ENCODE data around the gene EIF6.
"Not testable (repeated sequence)": the region's sequence is repeated elsewhere in the genome, so short reads cannot be mapped to it uniquely, and the experiment has no call there.

The EIF6 gene

GRCh38 chr20:35267092-35267491, 17.5 kb downstream of the EIF6 start:
- Histone ChIP-seq H3K9me3 (no peaks in the 10 kb centered on the region), H3K36me3 (peaks cover 30 to 66% (median 50%) of the 10 kb centered on the region in 3 donors), H3K4me3 (no peak overlapping the region), H3K27me3 (no peaks in the 10 kb centered on the region), H3K27ac (no peak overlapping the region), H3K4me1 (peaks cover 0 to 22% (median 10%) of the 10 kb centered on the region in 4 donors)
- TF ChIP-seq, protein P1, sequence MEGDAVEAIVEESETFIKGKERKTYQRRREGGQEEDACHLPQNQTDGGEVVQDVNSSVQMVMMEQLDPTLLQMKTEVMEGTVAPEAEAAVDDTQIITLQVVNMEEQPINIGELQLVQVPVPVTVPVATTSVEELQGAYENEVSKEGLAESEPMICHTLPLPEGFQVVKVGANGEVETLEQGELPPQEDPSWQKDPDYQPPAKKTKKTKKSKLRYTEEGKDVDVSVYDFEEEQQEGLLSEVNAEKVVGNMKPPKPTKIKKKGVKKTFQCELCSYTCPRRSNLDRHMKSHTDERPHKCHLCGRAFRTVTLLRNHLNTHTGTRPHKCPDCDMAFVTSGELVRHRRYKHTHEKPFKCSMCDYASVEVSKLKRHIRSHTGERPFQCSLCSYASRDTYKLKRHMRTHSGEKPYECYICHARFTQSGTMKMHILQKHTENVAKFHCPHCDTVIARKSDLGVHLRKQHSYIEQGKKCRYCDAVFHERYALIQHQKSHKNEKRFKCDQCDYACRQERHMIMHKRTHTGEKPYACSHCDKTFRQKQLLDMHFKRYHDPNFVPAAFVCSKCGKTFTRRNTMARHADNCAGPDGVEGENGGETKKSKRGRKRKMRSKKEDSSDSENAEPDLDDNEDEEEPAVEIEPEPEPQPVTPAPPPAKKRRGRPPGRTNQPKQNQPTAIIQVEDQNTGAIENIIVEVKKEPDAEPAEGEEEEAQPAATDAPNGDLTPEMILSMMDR (IDR thresholded peaks at IDR 0.05), result no peak
- no peak for DNase-seq
- intact Hi-C loops (cut with DNase I; ENCODE audit: low total_unique reads), result no loop called here

GRCh38 chr20:35264755-35265154, 19.8 kb downstream of the EIF6 start:
- no peak overlapping the region for H3K27ac ChIP-seq
- H3K9me3 ChIP-seq, result no peaks in the 10 kb centered on the region
- intact Hi-C loops (cut with DNase I; ENCODE audit: low total_unique reads), result no loop called here
- H3K27me3 ChIP-seq, result no peaks in the 10 kb centered on the region
- peaks cover 0 to 26% (median 10%) of the 10 kb centered on the region in 4 donors for H3K4me1 ChIP-seq
- no peak overlapping the region for H3K4me3 ChIP-seq
- DNase-seq, result no peak
- TF ChIP-seq, protein P1 (IDR thresholded peaks at IDR 0.05), result no peak
- peaks cover 14 to 49% (median 31%) of the 10 kb centered on the region in 3 donors for H3K36me3 ChIP-seq

DNA sequence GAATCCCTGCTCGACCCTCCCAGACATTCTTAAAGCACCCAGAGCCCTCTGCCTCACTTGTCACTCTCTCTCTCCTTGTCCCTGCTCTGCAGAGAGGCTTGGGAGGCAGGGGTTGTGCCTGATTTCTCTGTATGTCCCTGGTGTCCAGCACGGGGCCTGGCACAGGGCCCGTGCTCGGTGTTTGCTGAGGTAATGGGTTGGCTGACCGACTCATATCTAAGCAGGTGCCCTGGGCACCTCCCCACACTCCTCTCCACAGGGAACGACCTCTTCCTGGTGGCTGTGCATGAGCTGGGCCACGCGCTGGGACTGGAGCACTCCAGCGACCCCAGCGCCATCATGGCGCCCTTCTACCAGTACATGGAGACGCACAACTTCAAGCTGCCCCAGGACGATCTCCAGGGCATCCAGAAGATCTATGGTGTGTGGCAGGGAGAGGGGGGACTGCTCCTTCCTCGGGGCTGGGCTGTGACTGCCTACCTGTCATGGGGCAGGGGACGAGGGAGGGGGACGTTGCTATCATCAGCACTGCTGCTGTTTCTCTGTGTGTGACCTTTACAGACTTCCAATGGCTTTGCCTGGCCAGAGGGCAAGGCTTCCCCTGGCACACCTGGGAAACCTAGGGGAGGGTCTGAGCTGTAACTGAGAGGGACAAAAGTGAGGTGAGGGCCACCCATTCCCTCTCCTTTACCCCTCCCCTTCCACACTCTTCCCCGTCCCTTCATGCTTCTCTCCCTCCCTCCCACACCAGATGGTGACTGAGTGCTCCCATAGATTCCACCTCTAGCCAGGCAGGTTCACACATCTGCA, 20.8 kb downstream of the EIF6 start:
- intact Hi-C loops (cut with DNase I; ENCODE audit: low total_unique reads), result no loop called here
- H3K4me3 ChIP-seq, result no peak overlapping the region
- no peak for DNase-seq
- peaks cover 14 to 40% (median 29%) of the 10 kb centered on the region in 3 donors for H3K36me3 ChIP-seq
- H3K4me1 ChIP-seq, result peaks cover 0 to 19% (median 10%) of the 10 kb centered on the region in 4 donors
- no peak overlapping the region for H3K27ac ChIP-seq
- TF ChIP-seq, protein P1 (IDR thresholded peaks at IDR 0.05), result no peak
- no peaks in the 10 kb centered on the region for H3K27me3 ChIP-seq
- no peaks in the 10 kb centered on the region for H3K9me3 ChIP-seq

- DNase-seq; H3K27ac ChIP-seq; H3K4me3 ChIP-seq; H3K9me3 ChIP-seq; intact Hi-C loops (cut with DNase I; ENCODE audit: low total_unique reads); H3K27me3 ChIP-seq: not testable (repeated sequence)
- Histone ChIP-seq H3K36me3 (peaks cover 14 to 34% (median 24%) of the 10 kb centered on the region in 3 donors), H3K4me1 (peaks cover 0 to 19% (median 10%) of the 10 kb centered on the region in 4 donors)
These were observed 21.6 kb downstream of the EIF6 start for GRCh38 chr20:35262731-35263531.

- H3K36me3 ChIP-seq, result peaks cover 13 to 28% (median 18%) of the 10 kb centered on the region in 3 donors
- H3K4me1 ChIP-seq, result peaks cover 0 to 25% (median 12%) of the 10 kb centered on the region in 4 donors
- H3K27me3 ChIP-seq; H3K27ac ChIP-seq; DNase-seq; H3K9me3 ChIP-seq; H3K4me3 ChIP-seq; intact Hi-C loops (cut with DNase I; ENCODE audit: low total_unique reads): not testable (repeated sequence)
These were observed 22.3 kb downstream of the EIF6 start for GRCh38 chr20:35262321-35262720.

GRCh38 chr20:35260426-35260825, 24.1 kb downstream of the EIF6 start:
- Histone ChIP-seq H3K27me3 (no peaks in the 10 kb centered on the region), H3K9me3 (no peaks in the 10 kb centered on the region), H3K4me1 (peaks cover 0 to 27% (median 12%) of the 10 kb centered on the region in 4 donors), H3K27ac (no peak overlapping the region), H3K36me3 (peaks cover 6 to 16% (median 7%) of the 10 kb centered on the region in 3 donors), H3K4me3 (no peak overlapping the region)
- TF ChIP-seq, protein P1 (IDR thresholded peaks at IDR 0.05), result no peak
- no peak for DNase-seq
- intact Hi-C loops (cut with DNase I; ENCODE audit: low total_unique reads), result no loop called here

All from tibial artery (tissue), 4 donors.